ENCODE results near the gene AHSG. TPM values are rescaled to one million over a fixed set of nuclear protein-coding genes. Genes with fewer than 3 reads are reported as not detected.

The AHSG gene
- total RNA-seq, 4 donors from 2014 or later = not detected

DNA sequence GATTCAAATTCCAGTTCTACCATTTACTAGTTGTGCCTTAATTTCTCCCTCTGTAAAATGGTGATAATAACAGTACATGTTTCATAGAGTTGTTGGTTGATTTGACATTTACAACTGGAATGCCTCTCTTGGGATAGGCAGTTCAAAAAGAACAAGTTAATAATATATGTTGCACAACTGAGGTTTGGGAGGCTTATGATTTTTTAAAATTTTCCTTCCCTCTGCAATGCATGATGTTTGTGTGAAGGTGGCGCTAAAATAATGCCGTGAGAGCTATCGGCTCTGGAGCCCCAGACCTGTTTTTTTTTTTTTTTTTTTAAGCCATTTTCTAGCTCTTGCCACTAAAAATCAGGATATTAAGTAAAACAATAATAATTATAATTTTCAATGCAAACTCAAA, 23.7 kb upstream of the AHSG start:
- no peaks in the 10 kb centered on the region for H3K36me3 ChIP-seq
- TF ChIP-seq, protein P1, sequence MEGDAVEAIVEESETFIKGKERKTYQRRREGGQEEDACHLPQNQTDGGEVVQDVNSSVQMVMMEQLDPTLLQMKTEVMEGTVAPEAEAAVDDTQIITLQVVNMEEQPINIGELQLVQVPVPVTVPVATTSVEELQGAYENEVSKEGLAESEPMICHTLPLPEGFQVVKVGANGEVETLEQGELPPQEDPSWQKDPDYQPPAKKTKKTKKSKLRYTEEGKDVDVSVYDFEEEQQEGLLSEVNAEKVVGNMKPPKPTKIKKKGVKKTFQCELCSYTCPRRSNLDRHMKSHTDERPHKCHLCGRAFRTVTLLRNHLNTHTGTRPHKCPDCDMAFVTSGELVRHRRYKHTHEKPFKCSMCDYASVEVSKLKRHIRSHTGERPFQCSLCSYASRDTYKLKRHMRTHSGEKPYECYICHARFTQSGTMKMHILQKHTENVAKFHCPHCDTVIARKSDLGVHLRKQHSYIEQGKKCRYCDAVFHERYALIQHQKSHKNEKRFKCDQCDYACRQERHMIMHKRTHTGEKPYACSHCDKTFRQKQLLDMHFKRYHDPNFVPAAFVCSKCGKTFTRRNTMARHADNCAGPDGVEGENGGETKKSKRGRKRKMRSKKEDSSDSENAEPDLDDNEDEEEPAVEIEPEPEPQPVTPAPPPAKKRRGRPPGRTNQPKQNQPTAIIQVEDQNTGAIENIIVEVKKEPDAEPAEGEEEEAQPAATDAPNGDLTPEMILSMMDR (IDR thresholded peaks at IDR 0.05) = no peak
- TF ChIP-seq POLR2A (IDR thresholded peaks at IDR 0.05) = no peak
- no peaks in the 10 kb centered on the region for H3K9me3 ChIP-seq
- DNase-seq = no peak
- intact Hi-C loops (cut with DNase I; ENCODE audit: low total_unique reads) = no loop called here
- H3K4me3 ChIP-seq = no peak overlapping the region
- no peaks in the 10 kb centered on the region for H3K4me1 ChIP-seq
- no peak overlapping the region for H3K27ac ChIP-seq
- H3K27me3 ChIP-seq = no peaks in the 10 kb centered on the region

DNA sequence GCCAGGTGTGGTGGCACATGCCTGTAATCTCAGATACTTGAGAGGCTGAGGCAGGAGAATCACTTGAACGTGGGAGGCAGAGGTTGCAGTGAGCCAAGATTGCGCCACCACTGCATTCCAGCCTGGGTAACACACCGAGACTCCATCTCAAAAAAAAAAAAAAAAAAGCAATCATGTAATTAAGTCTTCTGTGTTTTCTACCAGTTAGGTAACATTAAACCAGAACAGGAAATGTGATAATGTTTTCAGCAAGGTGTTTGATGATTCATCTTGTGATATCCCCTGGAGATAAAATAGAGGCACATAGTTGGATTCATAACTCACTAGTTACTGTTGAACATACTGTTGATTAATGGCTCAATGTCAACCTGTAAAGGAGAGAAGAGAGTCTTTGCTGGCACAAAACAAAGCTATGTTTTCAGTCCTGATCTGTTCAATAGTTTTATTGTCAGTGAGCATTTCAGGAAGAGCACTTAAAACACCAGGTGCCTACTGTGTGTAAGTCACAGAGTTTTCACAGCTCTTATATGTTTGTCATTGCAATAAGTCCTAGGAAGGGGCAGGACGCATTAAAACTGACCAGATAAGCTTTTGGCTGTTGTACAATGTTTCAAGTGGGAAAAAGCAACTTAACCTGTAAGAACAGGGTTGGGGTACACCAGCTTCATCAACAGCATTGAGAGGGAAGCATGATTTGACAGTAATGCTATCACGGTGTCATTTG, 22.8 kb upstream of the AHSG start:
- Histone ChIP-seq H3K9me3 (no peaks in the 10 kb centered on the region), H3K36me3 (no peaks in the 10 kb centered on the region), H3K27ac (no peak overlapping the region), H3K4me3 (no peak overlapping the region), H3K4me1 (no peaks in the 10 kb centered on the region), H3K27me3 (no peaks in the 10 kb centered on the region)
- no peak for DNase-seq
- no peak for TF ChIP-seq POLR2A (IDR thresholded peaks at IDR 0.05)
- TF ChIP-seq, protein P1 (IDR thresholded peaks at IDR 0.05) = no peak
- intact Hi-C loops (cut with DNase I; ENCODE audit: low total_unique reads) = no loop called here

DNA sequence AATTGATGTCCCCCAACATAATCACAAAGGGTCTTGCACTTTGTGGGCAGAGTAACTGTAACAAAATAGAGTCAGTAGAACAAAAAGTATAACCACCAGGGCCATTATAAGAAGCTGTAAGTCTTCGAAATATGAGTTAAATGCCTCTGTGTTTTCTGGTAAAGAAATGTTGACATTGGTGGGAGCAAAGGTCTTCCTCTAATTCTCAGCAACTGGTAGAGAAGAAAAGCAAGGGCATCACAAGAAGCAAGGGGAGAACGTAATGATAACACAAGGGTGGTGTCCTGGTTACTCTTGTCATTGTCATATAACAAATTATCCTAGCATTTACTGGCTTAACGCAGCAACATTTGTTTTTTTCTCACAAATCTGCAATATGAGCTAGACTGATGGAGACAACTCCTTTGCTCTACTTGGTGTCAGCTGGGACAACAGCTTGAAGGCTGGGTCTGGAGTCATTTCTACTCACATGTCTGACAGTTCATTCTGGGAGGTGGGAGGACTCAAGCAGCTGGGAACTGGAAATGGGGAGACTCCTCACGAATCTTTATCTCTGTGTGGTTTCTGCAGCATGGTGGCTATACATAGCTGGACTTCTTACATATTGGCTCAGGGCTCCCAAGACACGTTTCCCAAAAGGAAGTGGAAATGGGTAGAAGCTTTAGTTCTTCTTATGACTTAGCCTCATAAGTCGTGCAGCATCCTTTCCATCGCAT, 22.1 kb upstream of the AHSG start:
- Histone ChIP-seq H3K4me1 (no peaks in the 10 kb centered on the region), H3K27ac (no peak overlapping the region), H3K36me3 (no peaks in the 10 kb centered on the region), H3K27me3 (no peaks in the 10 kb centered on the region), H3K9me3 (no peaks in the 10 kb centered on the region), H3K4me3 (no peak overlapping the region)
- no peak for DNase-seq
- intact Hi-C loops (cut with DNase I; ENCODE audit: low total_unique reads) = no loop called here
- TF ChIP-seq, protein P1 (IDR thresholded peaks at IDR 0.05) = no peak
- TF ChIP-seq POLR2A (IDR thresholded peaks at IDR 0.05) = no peak

DNA sequence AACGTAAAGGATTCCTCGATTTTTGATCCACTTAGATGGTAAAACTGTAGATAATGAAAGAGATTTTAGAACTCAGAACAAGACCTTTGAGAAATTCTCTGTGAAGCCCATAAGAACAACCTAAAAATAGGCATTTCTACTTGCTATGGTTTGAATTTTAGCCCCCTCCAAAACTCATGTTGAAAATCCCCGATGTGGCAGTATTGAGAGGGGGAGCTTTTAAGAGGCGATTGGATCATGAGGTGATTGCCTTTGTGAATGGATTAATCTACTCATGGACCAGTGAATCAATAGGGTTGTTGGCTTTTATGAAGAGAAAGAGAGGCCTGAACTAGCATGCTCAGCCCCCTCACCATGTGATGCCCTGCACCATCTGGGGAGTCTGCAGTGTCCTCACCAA, 20.2 kb upstream of the AHSG start:
- no peaks in the 10 kb centered on the region for H3K27me3 ChIP-seq

DNA sequence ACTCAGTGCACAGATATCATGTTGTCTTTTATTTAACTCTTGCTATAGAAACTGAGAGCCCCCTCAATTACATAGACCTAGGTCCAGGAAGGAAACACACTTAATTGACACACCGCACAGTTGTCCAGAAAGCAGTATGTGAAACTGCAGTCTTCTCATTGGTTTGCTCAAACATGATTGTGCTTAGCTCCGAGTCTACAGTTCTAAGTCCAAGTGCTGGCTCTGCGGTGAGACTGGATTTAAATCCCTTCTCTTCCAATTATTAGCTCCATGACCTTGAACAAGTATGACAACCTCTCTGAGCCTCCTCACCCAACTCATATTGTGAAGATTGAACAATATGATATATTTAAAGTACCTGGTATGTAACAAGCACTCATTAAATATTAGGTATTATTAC, 19.0 kb upstream of the AHSG start:
- DNase-seq = no peak
- Histone ChIP-seq H3K9me3 (no peaks in the 10 kb centered on the region), H3K4me1 (no peaks in the 10 kb centered on the region), H3K4me3 (no peak overlapping the region), H3K27me3 (no peaks in the 10 kb centered on the region), H3K27ac (no peak overlapping the region), H3K36me3 (no peaks in the 10 kb centered on the region)
- intact Hi-C loops (cut with DNase I; ENCODE audit: low total_unique reads) = no loop called here
- TF ChIP-seq, protein P1 (IDR thresholded peaks at IDR 0.05) = no peak
- no peak for TF ChIP-seq POLR2A (IDR thresholded peaks at IDR 0.05)

More for the DNA sequence above, 20.2 kb upstream of the AHSG start:
- intact Hi-C loops (cut with DNase I; ENCODE audit: low total_unique reads) = no loop called here
- Histone ChIP-seq H3K27ac (no peak overlapping the region), H3K9me3 (no peaks in the 10 kb centered on the region), H3K36me3 (no peaks in the 10 kb centered on the region), H3K4me1 (no peaks in the 10 kb centered on the region), H3K4me3 (no peak overlapping the region)
- DNase-seq = no peak
- TF ChIP-seq, protein P1 (IDR thresholded peaks at IDR 0.05) = no peak
- no peak for TF ChIP-seq POLR2A (IDR thresholded peaks at IDR 0.05)
